Activated naive CD8-positive, alpha-beta T cell treated with anti-CD3 and anti-CD28 coated beads, Interleukin-2, amount 10 ng/mL, durations not matched to agents 7 days and 5 days (primary cell): ENCODE data around the gene SAMD8. TPM values are rescaled to one million over a fixed set of nuclear protein-coding genes. Genes with fewer than 3 reads are reported as not detected.
A peak's percentile ranks its signal among the peaks of the same experiment; 100 is the strongest.
"Not testable (repeated sequence)": the region's sequence is repeated elsewhere in the genome, so short reads cannot be mapped to it uniquely, and the experiment has no call there.

Experiments
- ATAC-seq: fragments of 150-1000 bp; cut with Tn5 transposase; one replicate; pipeline ENCODE4 v1.10.0; 2021; ENCODE audit warnings: low read depth, moderate library complexity
- POLR2A ChIA-PET: fragments of 350-600 bp; sonication (Branson Sonifier 250); formaldehyde crosslinking; loops from one replicate; lab custom pipeline; 2021; ENCODE audit warnings: antibody characterized with exemption; lab: Charles Lee
- DNase-seq: peaks from one replicate; pipeline ENCODE4 v3.0.0; 2021
- H3K27ac Mint-ChIP-seq: one replicate; pipeline ENCODE4 v1.8.0; 2022; ENCODE audit warnings: mild to moderate bottlenecking, mixed read lengths
- H3K27me3 Mint-ChIP-seq: one replicate; pipeline ENCODE4 v1.8.0; 2022; ENCODE audit warnings: mild to moderate bottlenecking, moderate library complexity, mixed read lengths
- H3K36me3 Mint-ChIP-seq: one replicate; pipeline ENCODE4 v1.8.0; 2021; ENCODE audit warnings: mild to moderate bottlenecking, mixed read lengths
- H3K4me1 Mint-ChIP-seq: one replicate; pipeline ENCODE4 v1.8.0; 2021; ENCODE audit warnings: mixed read lengths
- H3K4me3 Mint-ChIP-seq: one replicate; pipeline ENCODE4 v1.8.0; 2022; ENCODE audit warnings: mild to moderate bottlenecking, moderate library complexity, mixed read lengths
- H3K9me3 Mint-ChIP-seq: one replicate; pipeline ENCODE4 v1.8.0; 2021; ENCODE audit warnings: mixed read lengths
- total RNA-seq, 2 experiments: library from RNA; stranded (reverse); gene quantifications; one replicate each; pipeline ENCODE4 v1.2.3, GENCODE V29; 2021

SAMD8 gene
- total RNA-seq, 2 experiments from 2014 or later, result 21.0 to 22.7 TPM

DNA sequence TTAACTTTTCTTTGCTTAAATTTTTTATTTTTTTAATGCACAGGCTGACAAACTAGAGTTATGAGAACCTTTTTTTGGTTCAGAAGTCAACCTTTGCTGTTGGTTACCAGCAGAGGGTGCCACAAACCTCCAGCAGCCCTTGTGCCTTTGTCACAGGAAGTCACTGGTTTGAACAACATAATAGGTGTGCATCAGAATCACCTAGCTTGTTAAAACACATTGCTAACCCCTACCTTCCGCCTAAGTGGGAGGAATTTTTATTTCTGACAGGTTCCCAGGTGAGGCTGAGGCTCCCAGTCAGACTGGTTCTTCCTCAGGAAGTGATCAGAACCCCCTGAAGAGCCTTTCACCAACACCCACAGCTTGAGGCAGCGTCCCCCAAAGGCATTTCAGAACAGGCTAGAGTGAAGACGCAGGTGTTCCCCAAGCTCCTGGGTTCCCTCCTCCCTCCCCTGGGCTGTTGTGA lies 76.5 kb downstream of the SAMD8 start:
- Mint-ChIP-seq H3K9me3 (no peaks in the 10 kb centered on the region), H3K4me1 (peaks cover 16% of the 10 kb centered on the region), H3K27ac (peak overlapping the region; percentile 88), H3K27me3 (no peaks in the 10 kb centered on the region), H3K4me3 (peak overlapping the region; percentile 48), H3K36me3 (peaks cover 3% of the 10 kb centered on the region)
- DNase-seq (peak; percentile 54), ATAC-seq (peak; percentile 96)
- POLR2A ChIA-PET, result interaction anchor here (0.7 to 3.3 kb wide), 5 partner anchors 9 to 47 kb away, joined by 4 to 28 read pairs (median 9); partner anchors contain the start of genes COMTD1 and VDAC2

DNA sequence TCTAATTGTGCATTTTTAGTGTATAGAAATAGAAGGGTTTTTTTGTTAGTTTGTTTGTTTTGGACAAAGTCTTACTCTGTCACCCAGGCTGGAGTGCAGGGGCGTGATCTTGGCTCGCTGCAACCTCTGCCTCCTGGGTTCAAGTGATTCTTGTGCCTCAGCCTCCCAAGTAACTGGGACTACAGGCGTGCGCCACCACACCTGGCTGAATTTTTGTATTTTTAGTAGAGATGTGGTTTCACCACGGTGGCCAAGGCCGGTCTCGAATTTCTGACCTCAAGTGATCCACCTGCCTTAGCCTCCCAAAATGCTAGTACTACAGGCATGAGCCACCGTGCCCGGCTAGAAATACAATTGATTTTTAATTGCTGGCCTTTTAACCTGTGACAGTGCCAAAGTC lies 77.1 kb downstream of the SAMD8 start:
- not testable (repeated sequence) for H3K27me3 Mint-ChIP-seq, H3K9me3 Mint-ChIP-seq, ATAC-seq, H3K4me3 Mint-ChIP-seq, H3K36me3 Mint-ChIP-seq, DNase-seq
- Mint-ChIP-seq H3K27ac (peak overlapping the region; percentile 88), H3K4me1 (peaks cover 16% of the 10 kb centered on the region)
- POLR2A ChIA-PET, result interaction anchor here (1.3 to 3.3 kb wide), 3 partner anchors 22 to 47 kb away, joined by 9 to 28 read pairs (median 25); partner anchors contain the start of genes COMTD1 and VDAC2

DNA sequence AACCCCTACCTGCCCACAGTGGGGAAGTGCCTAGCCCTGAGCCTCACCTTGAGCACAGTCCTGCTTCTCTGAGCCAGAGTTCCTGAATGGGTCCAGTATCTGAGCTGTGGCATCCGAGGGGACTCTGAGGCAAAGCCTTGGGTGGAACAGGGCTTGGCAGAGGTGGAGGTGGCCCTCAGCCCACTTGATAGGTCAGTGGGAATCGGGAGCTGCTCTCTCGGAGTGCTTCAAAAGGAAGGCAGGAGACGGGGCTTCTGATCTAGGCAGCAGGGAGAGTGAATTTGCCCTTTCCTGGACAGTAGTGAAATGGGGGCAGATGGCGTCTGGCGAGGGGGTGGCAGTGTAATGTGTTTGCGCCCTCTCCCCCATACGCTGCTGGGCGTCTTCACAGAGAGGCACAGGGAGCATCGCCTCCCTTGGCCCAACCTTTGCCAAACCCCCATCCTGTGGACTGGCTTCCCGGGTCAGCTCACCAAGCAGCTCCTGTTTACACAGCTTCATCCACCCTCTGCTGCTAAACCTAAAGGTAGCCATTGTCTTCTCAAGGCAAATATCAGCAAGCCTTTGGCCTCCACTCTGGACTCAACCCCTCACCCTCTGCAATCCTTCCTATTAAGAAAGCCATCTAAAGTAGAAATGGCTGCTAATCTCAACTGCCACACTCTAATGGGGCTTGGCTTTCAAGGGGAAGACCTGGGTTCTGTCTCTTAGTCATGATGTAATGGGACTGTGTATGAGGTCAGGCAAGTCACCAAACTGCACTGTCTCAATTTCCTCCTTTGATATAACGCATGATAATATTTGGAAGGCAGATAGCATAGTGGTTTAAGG lies 78.0 kb downstream of the SAMD8 start:
- peak overlapping the region; percentile 88 for H3K27ac Mint-ChIP-seq
- ATAC-seq, result no peak

DNA sequence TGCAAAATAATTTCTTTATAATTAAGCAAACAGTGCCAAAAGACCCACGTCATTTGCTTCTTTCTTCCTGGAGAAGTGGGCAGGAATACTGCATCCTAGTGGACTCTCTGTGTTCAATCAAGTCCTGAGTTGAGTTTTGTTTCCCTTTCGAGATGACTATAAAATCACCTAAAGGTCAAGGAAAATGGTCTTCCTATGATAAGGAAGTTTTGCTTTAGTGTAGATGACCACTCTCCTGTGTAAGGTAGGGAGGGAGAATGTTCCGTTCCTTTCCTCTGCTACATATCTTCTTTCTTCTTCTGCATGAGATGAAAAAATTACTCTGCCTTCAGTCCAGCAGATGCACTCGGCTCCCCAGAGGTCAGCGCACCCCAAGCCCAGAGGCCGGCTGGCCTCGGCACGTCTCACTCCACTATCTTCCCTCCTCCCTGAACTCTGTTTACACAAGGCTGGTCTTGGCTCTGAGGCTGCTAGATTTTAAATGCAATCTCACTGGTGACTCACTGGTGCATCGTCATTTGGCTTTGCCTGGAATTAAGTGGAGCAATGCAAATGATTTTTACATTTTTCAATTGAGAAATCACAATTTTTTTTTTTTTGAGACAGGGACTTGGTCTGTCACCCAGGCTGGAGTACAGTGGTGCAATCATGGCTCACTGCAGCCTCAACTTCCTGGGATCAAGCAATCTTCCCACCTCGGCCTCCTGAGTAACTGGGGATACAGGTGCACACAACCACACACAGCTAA lies 80.5 kb downstream of the SAMD8 start:
- Mint-ChIP-seq H3K4me1 (peaks cover 8% of the 10 kb centered on the region), H3K9me3 (no peaks in the 10 kb centered on the region), H3K4me3 (no peak overlapping the region), H3K27me3 (no peaks in the 10 kb centered on the region), H3K36me3 (peaks cover 6% of the 10 kb centered on the region), H3K27ac (no peak overlapping the region)
- DNase-seq, result no peak
- POLR2A ChIA-PET, result interaction anchor here (0.7 kb wide), 1 partner anchor 18 kb away, joined by 4 read pairs; no protein-coding TSS in a partner anchor
- no peak for ATAC-seq

More for the DNA sequence above, 78.0 kb downstream of the SAMD8 start:
- Mint-ChIP-seq H3K4me3 (no peak overlapping the region), H3K9me3 (no peaks in the 10 kb centered on the region), H3K36me3 (peaks cover 1% of the 10 kb centered on the region), H3K4me1 (peaks cover 16% of the 10 kb centered on the region), H3K27me3 (no peaks in the 10 kb centered on the region)
- DNase-seq, result no peak
- POLR2A ChIA-PET, result interaction anchor here (1.4 to 3.3 kb wide), 2 partner anchors 45 to 46 kb away, joined by 5 to 25 read pairs; partner anchors contain the start of gene COMTD1

DNA sequence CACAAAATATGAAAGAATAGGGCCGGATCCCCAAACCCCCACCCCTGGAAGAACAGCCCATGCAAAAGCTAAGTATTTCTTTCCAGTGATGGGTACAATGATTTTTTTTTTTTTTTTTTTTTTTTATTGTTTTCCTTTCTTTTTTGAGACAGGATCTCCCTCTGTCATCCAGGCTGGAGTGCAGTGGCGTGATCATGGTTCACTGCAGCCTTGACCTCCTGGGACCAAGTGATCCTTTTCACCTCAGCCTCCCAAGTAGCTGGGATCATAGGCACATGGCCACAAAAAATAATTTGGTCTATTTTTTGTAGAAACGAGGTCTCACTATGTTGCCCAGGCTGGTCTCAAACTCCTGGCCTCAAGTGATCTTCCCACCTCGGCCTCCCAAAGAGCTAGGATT lies 83.2 kb downstream of the SAMD8 start:
- DNase-seq, H3K36me3 Mint-ChIP-seq, H3K4me3 Mint-ChIP-seq, H3K27me3 Mint-ChIP-seq, H3K9me3 Mint-ChIP-seq, H3K27ac Mint-ChIP-seq, POLR2A ChIA-PET, ATAC-seq, H3K4me1 Mint-ChIP-seq: not testable (repeated sequence)

DNA sequence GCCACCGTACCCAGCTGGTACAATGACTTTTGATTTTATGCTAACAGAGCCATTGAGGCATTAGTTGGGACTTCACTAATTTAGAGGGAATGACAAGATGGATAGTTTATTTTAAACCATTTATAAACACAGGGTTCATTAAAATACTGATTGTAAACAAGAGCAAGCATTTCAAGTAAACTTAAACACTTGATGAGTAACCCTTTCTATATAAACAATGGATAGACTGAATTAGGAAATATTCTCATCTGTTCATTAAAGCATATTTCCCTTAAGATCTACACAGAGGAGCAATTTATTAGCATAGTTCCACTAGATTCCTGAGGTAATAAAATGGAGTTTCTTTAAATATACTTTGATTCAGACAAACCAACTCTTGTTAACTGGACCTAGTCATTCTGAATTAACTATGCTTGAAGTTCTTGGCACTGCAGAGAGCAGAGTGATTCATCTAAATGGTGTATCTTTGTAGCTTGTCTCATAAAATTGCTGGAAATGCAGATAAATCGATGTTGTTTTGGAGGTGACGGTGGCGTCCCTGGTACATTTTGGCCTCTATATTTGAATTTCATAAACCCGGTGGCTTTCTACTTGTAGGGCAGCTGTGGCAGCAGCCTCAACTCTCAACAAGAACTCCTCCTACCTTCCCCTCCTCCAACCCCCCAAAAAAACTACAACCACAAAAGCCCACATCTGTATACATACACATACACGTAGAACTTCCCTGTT lies 83.7 kb downstream of the SAMD8 start:
- Mint-ChIP-seq H3K27me3 (no peaks in the 10 kb centered on the region), H3K4me1 (peaks cover 1% of the 10 kb centered on the region), H3K27ac (no peak overlapping the region), H3K36me3 (peaks cover 6% of the 10 kb centered on the region), H3K9me3 (no peaks in the 10 kb centered on the region), H3K4me3 (no peak overlapping the region)
- no peak for DNase-seq
- POLR2A ChIA-PET, result interaction anchor here (0.7 to 3.7 kb wide), 2 partner anchors 11 to 15 kb away, joined by 4 to 20 read pairs; partner anchors contain the start of gene VDAC2
- ATAC-seq, result no peak

DNA sequence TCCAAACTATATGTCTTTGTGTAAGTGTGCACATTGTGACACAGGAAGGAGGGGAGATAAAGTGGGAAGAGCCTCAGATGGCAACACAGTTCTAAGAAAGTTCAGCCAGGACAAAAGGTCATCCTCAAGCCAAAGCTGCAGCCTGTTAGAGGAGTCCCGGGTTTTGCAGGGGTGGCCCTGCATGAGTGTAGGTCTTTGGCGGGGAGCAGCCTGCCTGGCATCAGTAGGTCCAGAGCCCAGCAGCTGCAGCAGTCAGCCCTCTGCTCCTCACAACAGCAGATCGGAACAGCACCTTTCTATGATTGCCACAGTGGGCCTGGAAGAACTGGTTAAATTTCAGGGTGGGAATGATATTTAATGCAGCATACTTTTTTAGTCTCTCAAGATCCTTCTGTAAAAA lies 85.6 kb downstream of the SAMD8 start:
- Mint-ChIP-seq H3K4me1 (peaks cover 8% of the 10 kb centered on the region), H3K27me3 (no peaks in the 10 kb centered on the region), H3K4me3 (no peak overlapping the region), H3K9me3 (no peaks in the 10 kb centered on the region), H3K36me3 (peaks cover 6% of the 10 kb centered on the region), H3K27ac (no peak overlapping the region)
- POLR2A ChIA-PET, result interaction anchor here (0.7 to 3.7 kb wide), 3 partner anchors 10 to 37 kb away, joined by 3 to 20 read pairs (median 6); partner anchors contain the start of gene VDAC2
- DNase-seq, result no peak
- ATAC-seq, result no peak

DNA sequence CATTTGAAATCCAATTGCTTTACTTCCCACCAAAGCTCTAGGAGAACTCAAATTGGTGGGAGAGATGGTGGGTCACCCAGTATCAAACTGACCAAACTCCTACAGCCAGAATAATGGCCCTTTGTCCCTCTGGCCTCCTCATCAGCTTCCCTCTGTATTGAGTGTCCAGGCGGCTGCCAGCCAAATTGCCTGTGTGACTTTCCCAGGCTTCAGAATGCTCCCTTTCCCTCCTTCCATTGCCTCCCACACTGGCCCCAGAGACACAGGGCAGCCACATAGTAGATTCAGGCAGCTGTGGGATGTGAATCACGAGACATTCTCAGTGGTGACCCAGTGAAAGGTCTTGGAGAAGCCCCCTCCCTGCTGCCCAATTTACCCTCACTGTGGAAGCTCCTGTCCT lies 86.5 kb downstream of the SAMD8 start:
- Mint-ChIP-seq H3K4me3 (no peak overlapping the region), H3K4me1 (peaks cover 9% of the 10 kb centered on the region), H3K27me3 (no peaks in the 10 kb centered on the region), H3K9me3 (no peaks in the 10 kb centered on the region), H3K27ac (peak overlapping the region; percentile 28), H3K36me3 (peaks cover 6% of the 10 kb centered on the region)
- POLR2A ChIA-PET, result interaction anchor here (1.1 to 3.7 kb wide), 2 partner anchors 13 to 37 kb away, joined by 3 to 20 read pairs; partner anchors contain the start of gene VDAC2
- ATAC-seq (no peak), DNase-seq (no peak)

DNA sequence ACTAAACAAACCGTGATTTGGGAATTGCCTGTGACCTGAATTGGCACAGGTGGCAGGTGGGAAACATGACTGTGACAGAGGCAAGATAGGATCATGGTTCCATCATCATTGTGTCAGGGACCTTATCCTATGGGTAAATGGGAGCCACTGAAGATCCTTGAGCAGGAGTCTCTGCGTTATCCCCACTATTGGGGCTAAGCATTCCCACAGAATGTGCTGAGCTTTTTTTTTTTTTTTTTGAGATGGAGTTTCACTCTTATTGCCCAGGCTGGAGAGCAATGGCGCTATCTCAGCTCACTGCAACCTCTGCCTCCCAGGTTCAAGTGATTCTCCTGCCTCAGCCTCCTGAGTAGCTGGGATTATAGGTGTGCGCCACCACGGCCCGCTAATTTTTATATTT lies 88.5 kb downstream of the SAMD8 start:
- H3K27me3 Mint-ChIP-seq, H3K9me3 Mint-ChIP-seq, H3K36me3 Mint-ChIP-seq, DNase-seq, H3K4me3 Mint-ChIP-seq, ATAC-seq, H3K27ac Mint-ChIP-seq, H3K4me1 Mint-ChIP-seq: not testable (repeated sequence)
- POLR2A ChIA-PET, result interaction anchor here (1.6 kb wide), 1 partner anchor 35 kb away, joined by 4 read pairs; no protein-coding TSS in a partner anchor

DNA sequence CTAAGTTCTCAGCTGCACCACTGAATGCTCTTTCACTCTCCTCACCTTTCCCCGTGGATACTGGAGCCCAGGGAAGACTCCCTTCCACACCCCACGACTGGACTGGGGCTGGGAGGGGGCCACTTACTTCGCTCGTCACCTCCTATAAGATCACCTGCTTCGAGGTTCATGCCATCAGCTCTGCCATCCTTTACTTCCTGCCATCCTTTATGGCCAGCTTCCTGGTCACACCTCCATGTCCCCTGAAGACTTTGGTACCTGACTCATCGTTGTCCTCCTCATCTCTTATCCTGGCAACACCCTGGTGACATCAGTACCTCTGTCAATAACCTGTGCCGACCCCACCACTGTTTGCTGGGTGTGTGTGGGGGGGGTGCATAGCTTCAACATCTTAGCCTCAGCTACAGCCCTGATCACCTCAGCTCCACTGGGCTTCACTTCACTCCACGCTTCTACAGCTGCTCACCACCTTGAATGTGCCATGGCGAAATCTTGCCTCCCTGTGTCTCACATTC lies 90.4 kb downstream of the SAMD8 start:
- DNase-seq (no peak), ATAC-seq (no peak)
- no peaks in the 10 kb centered on the region for H3K36me3 Mint-ChIP-seq
- H3K27me3 Mint-ChIP-seq, result no peaks in the 10 kb centered on the region
- peaks cover 11% of the 10 kb centered on the region for H3K4me1 Mint-ChIP-seq
- H3K4me3 Mint-ChIP-seq, result no peak overlapping the region
- H3K27ac Mint-ChIP-seq, result no peak overlapping the region
- POLR2A ChIA-PET, result no interaction called here
- no peaks in the 10 kb centered on the region for H3K9me3 Mint-ChIP-seq

DNA sequence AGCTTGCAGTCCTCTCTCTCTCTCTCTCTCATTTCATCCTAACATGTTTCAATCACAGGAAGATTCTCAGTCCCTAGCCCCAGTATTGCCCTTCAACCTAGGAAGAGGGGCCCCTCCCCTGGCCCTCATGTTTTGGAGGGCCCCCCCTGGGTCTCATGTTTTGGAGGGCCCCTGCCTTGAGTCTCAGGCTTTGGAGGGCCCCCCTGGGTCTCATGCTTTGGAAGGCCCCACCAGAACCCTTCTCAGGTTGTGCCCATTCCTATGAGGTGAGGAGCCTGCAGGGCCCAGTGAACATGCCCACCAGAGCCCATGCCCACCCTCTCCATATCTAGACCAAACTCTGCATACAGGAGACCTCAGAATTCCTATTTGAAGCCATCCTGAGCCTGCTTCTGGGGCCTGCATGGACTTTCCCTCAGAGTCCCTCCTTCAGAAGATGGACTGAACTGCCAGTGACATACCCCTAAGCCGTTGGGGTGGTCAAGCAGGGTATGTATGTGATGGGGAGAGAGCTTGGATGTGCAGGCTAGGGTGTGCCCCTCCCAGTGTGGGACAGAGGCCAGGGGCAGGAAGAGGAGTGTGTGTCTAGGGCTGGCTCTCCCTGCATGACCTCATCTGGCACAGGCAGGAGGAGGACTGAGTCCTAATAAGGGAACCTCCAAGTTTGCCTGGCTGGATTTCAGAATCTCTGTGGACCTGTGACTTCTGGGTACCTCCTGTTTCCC lies 91.0 kb downstream of the SAMD8 start:
- peaks cover 11% of the 10 kb centered on the region for H3K4me1 Mint-ChIP-seq
- no peak for ATAC-seq
- POLR2A ChIA-PET, result no interaction called here

More for the DNA sequence above, 91.0 kb downstream of the SAMD8 start:
- H3K36me3 Mint-ChIP-seq, result no peaks in the 10 kb centered on the region
- no peak overlapping the region for H3K4me3 Mint-ChIP-seq
- H3K27me3 Mint-ChIP-seq, result no peaks in the 10 kb centered on the region
- no peak for DNase-seq
- H3K27ac Mint-ChIP-seq, result no peak overlapping the region
- H3K9me3 Mint-ChIP-seq, result no peaks in the 10 kb centered on the region
